Measurements from ENCODE around the gene SECTM1.
A peak's percentile ranks its signal among the peaks of the same experiment; 100 is the strongest.

SECTM1 gene

GRCh38 chr17:82346342-82347300 lies 13.1 kb upstream of the SECTM1 start:
- DNase-seq, result no peak

- DNase-seq, result no peak
Observed at GRCh38 chr17:82345151-82345976, 11.8 kb upstream of the SECTM1 start.

DNA sequence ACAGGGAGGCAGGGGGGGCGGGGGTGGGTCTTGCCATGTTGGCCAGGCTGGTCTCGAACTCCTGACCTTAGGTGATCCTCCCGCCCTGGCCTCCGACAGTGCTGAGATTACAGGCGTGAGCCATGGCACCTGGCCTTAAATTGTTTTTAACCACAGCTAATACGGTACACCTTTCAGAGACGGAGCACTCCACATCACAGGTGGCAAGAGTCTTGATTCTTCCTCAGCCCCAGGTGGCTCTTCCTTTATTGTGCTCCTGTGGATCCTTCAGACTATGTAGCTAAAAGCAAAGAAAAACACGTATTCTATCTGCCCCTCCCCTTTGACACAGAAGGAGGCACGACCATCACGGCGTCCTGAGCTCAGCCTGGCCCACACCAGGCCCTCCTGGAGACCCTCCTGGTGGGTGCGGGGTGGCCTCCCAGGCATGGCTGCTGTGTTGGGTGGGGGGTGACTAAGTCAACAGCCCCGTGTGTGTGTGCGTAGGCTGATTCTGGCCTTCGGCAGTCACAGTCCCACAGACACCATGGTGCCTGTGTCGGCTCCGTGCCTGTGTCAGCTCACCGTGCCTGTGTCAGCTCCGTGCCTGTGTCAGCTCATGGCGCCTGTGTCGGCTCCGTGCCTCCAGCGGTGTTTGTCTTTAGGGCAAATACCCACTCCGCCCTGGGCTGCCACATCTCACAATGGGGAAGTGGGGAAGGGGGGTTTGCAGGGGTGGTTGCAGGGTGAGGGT lies 10.8 kb upstream of the SECTM1 start:
- no peak for DNase-seq

- no peak for DNase-seq
Observed at GRCh38 chr17:82343560-82343959, 10.0 kb upstream of the SECTM1 start.

- no peak for DNase-seq
Observed at GRCh38 chr17:82342361-82343079, 9.0 kb upstream of the SECTM1 start.

- DNase-seq, result no peak
Observed at GRCh38 chr17:82339634-82340580, 6.3 kb upstream of the SECTM1 start.

- DNase-seq, result peak; percentile 39
Observed at GRCh38 chr17:82338858-82339633, 5.5 kb upstream of the SECTM1 start.

- DNase-seq, result peak; percentile 20
Observed at GRCh38 chr17:82334622-82335394, 1.2 kb upstream of the SECTM1 start.

DNA sequence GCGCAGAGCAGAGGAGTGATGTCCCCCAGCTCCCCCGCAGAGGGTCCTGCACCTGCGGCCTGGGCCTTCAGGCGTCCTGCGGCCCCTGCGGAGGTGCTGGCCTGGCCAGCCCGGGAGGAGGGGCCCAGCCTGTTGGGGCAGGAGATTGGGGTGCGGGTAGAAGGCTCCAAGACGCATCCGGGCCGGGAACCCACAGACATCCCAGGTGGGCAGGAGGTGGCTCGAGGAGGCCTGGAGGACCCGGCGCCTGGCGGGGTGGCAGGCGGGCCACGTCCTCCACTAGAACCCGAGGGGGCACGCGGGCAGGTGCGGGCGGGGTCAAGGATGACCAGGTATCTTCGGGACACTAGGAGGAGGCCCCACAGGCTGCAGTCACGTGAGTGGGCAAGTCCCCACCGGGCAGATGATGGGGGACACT lies 647 bp upstream of the SECTM1 start:
- no peak for DNase-seq

GRCh38 chr17:82332669-82333278 lies 792 bp downstream of the SECTM1 start:
- peak; percentile 55 for DNase-seq

DNA sequence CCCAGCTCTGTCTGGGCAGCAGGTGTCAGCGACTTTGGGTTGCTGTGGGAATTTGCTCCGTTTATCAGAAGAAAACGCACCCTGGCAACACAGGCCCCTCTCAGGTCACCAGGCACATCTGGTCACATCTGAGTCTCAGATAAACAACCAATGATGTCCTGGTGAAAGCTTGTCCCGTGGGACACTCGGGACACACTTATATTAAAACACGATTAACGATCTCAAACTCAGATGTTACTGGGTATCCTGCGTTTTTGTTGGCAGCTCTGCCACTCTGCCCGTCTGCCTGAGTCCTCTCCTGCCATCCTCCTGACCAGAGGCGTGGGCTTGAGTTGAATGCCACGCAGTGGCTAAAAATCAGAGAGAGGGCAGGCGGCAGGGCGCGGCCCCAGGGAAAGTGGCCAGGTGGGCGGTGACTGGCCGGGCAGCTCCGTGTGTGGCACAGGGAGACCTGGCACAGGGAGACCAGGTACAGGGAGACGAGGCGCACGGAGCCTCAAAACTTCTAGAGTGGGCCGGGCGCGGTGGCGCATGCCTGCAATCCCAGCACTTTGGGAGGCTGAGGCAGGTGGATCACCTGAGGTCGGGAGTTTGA lies 2.1 kb downstream of the SECTM1 start:
- peak; percentile 8 for DNase-seq

DNA sequence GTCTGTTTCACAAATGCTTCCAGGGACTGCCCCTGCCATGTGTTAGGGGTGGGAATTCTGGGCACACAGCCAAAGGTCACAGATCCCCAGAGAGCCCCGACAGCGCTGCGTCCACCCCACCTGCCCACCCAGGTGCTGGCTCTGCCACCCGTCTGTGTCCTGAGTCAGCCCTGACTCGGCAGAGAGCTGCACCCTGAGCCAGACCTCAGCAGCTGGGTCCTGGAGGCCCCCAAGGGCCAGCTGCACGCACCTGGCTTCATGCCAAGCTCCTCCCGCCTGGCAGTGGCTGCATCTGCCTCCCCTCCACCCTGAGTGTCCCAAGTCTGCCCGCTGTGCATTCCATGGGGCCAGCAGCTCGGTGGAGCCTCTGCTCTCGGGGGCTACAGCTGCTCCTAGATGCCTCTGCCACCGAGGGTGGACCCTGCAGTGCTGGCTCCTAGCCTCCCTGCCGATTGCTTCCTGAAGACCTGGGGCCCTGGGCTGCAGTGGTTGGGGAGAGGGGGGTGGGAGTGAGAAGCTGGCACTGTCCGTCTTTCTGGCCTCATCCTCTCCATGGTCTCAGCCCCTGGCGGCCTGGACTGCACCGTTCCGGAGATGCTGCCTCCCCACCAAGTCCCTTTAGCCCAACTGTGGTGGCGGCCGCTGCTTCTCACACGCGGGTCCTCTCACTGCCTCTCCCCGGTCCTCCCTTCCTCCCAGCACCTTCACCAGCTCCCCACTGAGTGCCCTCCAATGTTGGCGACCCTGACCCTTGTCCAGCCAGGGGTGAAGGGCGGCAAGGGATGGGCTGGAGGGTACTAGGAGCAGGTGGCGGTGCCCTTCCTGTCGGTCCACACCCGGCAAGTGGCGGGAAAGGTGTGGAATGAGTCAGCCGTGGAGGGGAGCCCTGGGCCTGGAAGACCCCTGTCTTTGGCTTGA lies 3.0 kb downstream of the SECTM1 start:
- DNase-seq, result peak; percentile 76

GRCh38 chr17:82329683-82330321 lies 3.8 kb downstream of the SECTM1 start:
- DNase-seq, result no peak

DNA sequence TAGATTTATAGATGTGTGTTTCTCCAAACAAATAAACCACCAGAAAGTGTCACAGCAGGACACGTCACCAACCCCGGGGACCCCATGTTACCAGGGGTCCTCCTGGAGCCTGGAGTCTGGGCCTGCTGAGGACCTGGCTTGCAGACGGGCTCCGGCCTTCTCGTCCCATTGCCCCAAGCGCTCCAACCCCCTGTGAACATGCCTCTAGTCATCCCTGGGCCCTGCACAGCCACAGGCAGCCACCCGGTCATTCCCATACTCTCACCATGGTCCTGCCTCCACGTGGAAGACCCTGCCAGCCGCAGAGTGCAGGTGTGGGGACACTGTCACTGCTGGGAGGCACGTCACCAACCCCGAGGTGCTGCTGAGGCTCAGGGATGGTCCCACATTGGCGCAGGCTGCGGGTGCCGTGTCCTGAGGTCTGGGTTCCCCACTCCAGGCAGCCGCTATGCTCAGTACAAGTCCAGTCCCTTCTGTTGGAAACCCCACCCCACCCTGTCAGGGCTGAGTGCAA lies 4.5 kb downstream of the SECTM1 start:
- no peak for DNase-seq

DNA sequence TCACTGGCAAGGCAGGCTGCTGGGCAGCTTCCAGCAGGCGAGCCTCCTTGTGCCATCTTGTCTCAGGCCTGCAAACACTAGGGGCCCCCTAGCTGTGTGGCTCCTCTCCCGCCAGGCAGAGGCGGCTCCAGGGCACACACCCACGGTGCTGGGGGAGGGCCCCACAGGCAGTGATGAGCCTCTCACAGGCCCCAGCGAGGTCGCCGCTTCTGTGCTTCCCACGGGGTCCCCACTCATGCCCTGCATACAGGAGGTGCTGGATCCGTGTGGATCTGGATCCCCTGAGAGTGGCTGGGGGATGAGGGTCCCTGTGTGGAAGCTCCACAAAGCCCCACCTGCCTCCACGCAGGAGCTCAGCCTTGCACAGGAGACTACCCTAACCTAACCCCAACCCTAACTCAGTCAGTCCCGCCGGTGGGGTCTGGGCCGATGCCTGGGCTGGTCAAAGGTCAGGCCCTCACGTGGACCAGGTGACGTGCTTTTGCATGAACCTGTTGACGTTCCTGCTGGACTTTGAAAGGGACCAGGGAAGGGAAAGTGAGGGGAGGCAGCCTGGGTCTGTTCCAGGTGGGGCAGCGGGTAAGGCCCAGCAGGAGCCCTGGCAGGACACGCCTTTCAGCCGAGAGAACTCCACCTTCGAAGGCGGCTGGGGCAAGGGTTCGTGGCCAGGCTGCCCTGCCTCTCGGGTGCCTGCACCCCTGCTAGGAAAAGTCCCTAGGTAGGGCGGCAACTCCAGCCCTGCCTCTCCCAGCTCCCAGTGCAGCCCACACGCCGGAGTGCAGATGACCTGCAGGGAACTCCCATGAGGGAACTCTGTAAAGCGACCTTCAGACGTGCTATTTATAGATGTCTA lies 5.2 kb downstream of the SECTM1 start:
- peak; percentile 35 for DNase-seq

GRCh38 chr17:82327757-82328140 lies 5.8 kb downstream of the SECTM1 start:
- no peak for DNase-seq
